ENCODE data around the gene CCDC33.

CCDC33 gene

GRCh38 chr15:74362482-74362881, 126.4 kb downstream of the CCDC33 start:
- no peak for DNase-seq (ENCODE audit: low read depth)

GRCh38 chr15:74364936-74365597, 128.9 kb downstream of the CCDC33 start:
- DNase-seq (ENCODE audit: low read depth), result no peak

- peak; percentile 33 for DNase-seq (ENCODE audit: low read depth)
Observed at GRCh38 chr15:74365598-74366445, 129.7 kb downstream of the CCDC33 start.

GRCh38 chr15:74367296-74367854, 131.2 kb downstream of the CCDC33 start, which contains the start of gene CYP11A1:
Gene CYP11A1 (minus strand): TSS chr15:74367646. CDS start chr15:74367585, 61 bp downstream.
- DNase-seq (ENCODE audit: low read depth), result no peak

GRCh38 chr15:74368121-74368520, 132.0 kb downstream of the CCDC33 start:
- DNase-seq (ENCODE audit: low read depth), result no peak

GRCh38 chr15:74369084-74369745, 133.1 kb downstream of the CCDC33 start:
- no peak for DNase-seq (ENCODE audit: low read depth)

GRCh38 chr15:74369756-74370155, 133.6 kb downstream of the CCDC33 start:
- no peak for DNase-seq (ENCODE audit: low read depth)

- no peak for DNase-seq (ENCODE audit: low read depth)
Observed at GRCh38 chr15:74370471-74370870, 134.3 kb downstream of the CCDC33 start.

GRCh38 chr15:74373056-74373650, 137.0 kb downstream of the CCDC33 start:
- DNase-seq (ENCODE audit: low read depth), result no peak

- DNase-seq (ENCODE audit: low read depth), result peak; percentile 41
Observed at GRCh38 chr15:74373731-74374647, 137.9 kb downstream of the CCDC33 start.

- DNase-seq (ENCODE audit: low read depth), result no peak
Observed at GRCh38 chr15:74374648-74375302, 138.6 kb downstream of the CCDC33 start.

- peak; percentile 42 for DNase-seq (ENCODE audit: low read depth)
Observed at GRCh38 chr15:74375303-74375693, 139.2 kb downstream of the CCDC33 start.

GRCh38 chr15:74376226-74376625, 140.1 kb downstream of the CCDC33 start:
- DNase-seq (ENCODE audit: low read depth), result no peak

GRCh38 chr15:74376825-74377581, 140.9 kb downstream of the CCDC33 start:
- DNase-seq (ENCODE audit: low read depth), result no peak

- no peak for DNase-seq (ENCODE audit: low read depth)
Observed at GRCh38 chr15:74377831-74378766, 142.0 kb downstream of the CCDC33 start.

- no peak for DNase-seq (ENCODE audit: low read depth)
Observed at GRCh38 chr15:74378848-74379247, 142.7 kb downstream of the CCDC33 start.

- DNase-seq (ENCODE audit: low read depth), result no peak
Observed at GRCh38 chr15:74380361-74381189, 144.4 kb downstream of the CCDC33 start.

GRCh38 chr15:74381190-74381453, 145.0 kb downstream of the CCDC33 start:
- DNase-seq (ENCODE audit: low read depth), result no peak

Measured in HS-5 (cell line).